Middle frontal gyrus (tissue), 1 donor: ENCODE results near the gene CCDC80.

Source experiments
- DNase-seq: peaks from one replicate; pipeline ENCODE4 v3.0.0-alpha.2; 2015; ENCODE audit warnings: low spot score; ENCODE audit errors: extremely low spot score

CCDC80 gene

GRCh38 chr3:112656043-112656442, 15.1 kb upstream of the CCDC80 start:
- no peak for DNase-seq

GRCh38 chr3:112654979-112655378, 14.0 kb upstream of the CCDC80 start:
- DNase-seq: no peak

GRCh38 chr3:112654492-112654891, 13.5 kb upstream of the CCDC80 start:
- DNase-seq: no peak

GRCh38 chr3:112653881-112654300, 12.9 kb upstream of the CCDC80 start:
- no peak for DNase-seq

GRCh38 chr3:112653209-112653871, 12.4 kb upstream of the CCDC80 start:
- DNase-seq: no peak

- DNase-seq: no peak
These were observed 10.6 kb upstream of the CCDC80 start for GRCh38 chr3:112651516-112651915.

GRCh38 chr3:112651071-112651470, 10.1 kb upstream of the CCDC80 start:
- DNase-seq: no peak

- DNase-seq: no peak
These were observed 9.5 kb upstream of the CCDC80 start for GRCh38 chr3:112650482-112650881.

GRCh38 chr3:112649478-112649735, 8.5 kb upstream of the CCDC80 start:
- DNase-seq: no peak

GRCh38 chr3:112647122-112647521, 6.2 kb upstream of the CCDC80 start:
- DNase-seq: no peak

GRCh38 chr3:112646623-112647022, 5.7 kb upstream of the CCDC80 start:
- DNase-seq: no peak

GRCh38 chr3:112644453-112644852, 3.5 kb upstream of the CCDC80 start:
- DNase-seq: no peak

GRCh38 chr3:112643621-112644240, 2.8 kb upstream of the CCDC80 start:
- DNase-seq: no peak

- DNase-seq: peak; percentile 68
These were observed 2.1 kb upstream of the CCDC80 start for GRCh38 chr3:112642912-112643506.

GRCh38 chr3:112640276-112640929, 540 bp downstream of the CCDC80 start:
- no peak for DNase-seq

- DNase-seq: no peak
These were observed 1.3 kb downstream of the CCDC80 start for GRCh38 chr3:112639455-112640225.

- DNase-seq: no peak
These were observed 2.5 kb downstream of the CCDC80 start for GRCh38 chr3:112638327-112639020.

- no peak for DNase-seq
These were observed 3.2 kb downstream of the CCDC80 start for GRCh38 chr3:112637700-112638099.

GRCh38 chr3:112635674-112636073, 5.3 kb downstream of the CCDC80 start:
- no peak for DNase-seq

GRCh38 chr3:112634786-112635541, 6.0 kb downstream of the CCDC80 start:
- DNase-seq: no peak
